Sigmoid colon (tissue), 7 donors: Measurements from ENCODE around the gene MPST. TPM values are rescaled to one million over a fixed set of nuclear protein-coding genes. Genes with fewer than 3 reads are reported as not detected.

Experiments used
- DNase-seq: peaks from one replicate; pipeline ENCODE4 v3.0.0-alpha.2; 2019
- H3K27ac ChIP-seq, 4 donors: fragments of 200-600 bp; sonication (generic); one replicate each; pipeline ENCODE4 v1.5.1; 2016 to 2019; ENCODE audit warnings: mild to moderate bottlenecking in 1 of 4
- H3K27me3 ChIP-seq, 3 donors: fragments of 200-600 bp; sonication (generic); one replicate each; pipeline ENCODE4 v1.5.1; 2019; ENCODE audit warnings: mild to moderate bottlenecking in 1 of 3
- H3K36me3 ChIP-seq, 4 donors: fragments of 200-600 bp; sonication (generic); one replicate each; pipeline ENCODE4 v1.5.1; 2016 to 2019
- H3K4me1 ChIP-seq, 4 donors: fragments of 200-600 bp; sonication (generic); one replicate each; pipeline ENCODE4 v1.5.1; 2017 to 2019
- H3K4me3 ChIP-seq, 4 donors: fragments of 200-600 bp; sonication (generic); one replicate each; pipeline ENCODE4 v1.5.1; 2017 to 2019; ENCODE audit warnings: mild to moderate bottlenecking in 2 of 4, moderate library complexity in 1 of 4
- H3K9me3 ChIP-seq, 4 donors: fragments of 200-600 bp in 3 of 4; sonication (generic) in 3 of 4; one replicate each; pipeline versions ENCODE4 v1.5.1 to v1.6.1; 2013 to 2019
- EP300 ChIP-seq, 4 donors: sonication (generic); formaldehyde crosslinking; IDR thresholded peaks; one replicate each; pipeline ENCODE4 v1.6.1; 2017; ENCODE audit warnings: antibody characterized with exemption in 4 of 4
- POLR2A ChIP-seq, 2 donors: fragments of 450-650 bp; IDR thresholded peaks; one replicate each; pipeline ENCODE4 v1.6.1; 2016; ENCODE audit warnings: antibody characterized with exemption in 2 of 2, mild to moderate bottlenecking in 2 of 2, moderate library complexity in 2 of 2
- POLR2AphosphoS5 ChIP-seq, 4 donors: sonication (generic); formaldehyde crosslinking; IDR thresholded peaks; one replicate each; pipeline ENCODE4 v1.6.1; 2017; ENCODE audit warnings: antibody characterized with exemption in 4 of 4
- WGBS, 2 donors: extraction: QIAGEN DNeasy Blood & Tissue Kit; methylation state at CpG; one replicate each; pipeline ENCODE4 v1.1.7; 2013; 5-methylcytosine and 5-hydroxymethylcytosine counted together
- intact Hi-C: fragments of 100-400 bp; cut with DNase I; formaldehyde crosslinking; loops from one replicate; pipeline ENCODE4 v1.15.1; 2023
- polyA plus RNA-seq, 3 donors: library from polyadenylated mRNA; stranded (reverse); fragments of 200-250 nt; gene quantifications; one replicate each; pipeline ENCODE4 v1.2.3, GENCODE V29; 2013
- total RNA-seq, 4 donors: library from RNA; depleted of rRNA; stranded (reverse); fragments of >200 nt; gene quantifications; one replicate each; pipeline ENCODE4 v1.1.0, GENCODE V29; 2016
- TF ChIP-seq, protein P1 (sequence below), 4 experiments: fragments of 450-650 bp in 3 of 4; fragments of 200-600 bp in 1 of 4; IDR thresholded peaks; one replicate each; pipeline ENCODE4 v1.5.1; 2016 to 2019; ENCODE audit warnings: antibody characterized with exemption in 4 of 4, mild to moderate bottlenecking in 3 of 4, moderate library complexity in 2 of 4
- donor health status: healthy with polysubstance abuse.
- donor health status: Bipolar disorder and iron deficiency.
- donor health status: healthy.

The MPST gene
- total and polyA plus RNA-seq, 7 donors: 94.2 to 340 (median 143) TPM

DNA sequence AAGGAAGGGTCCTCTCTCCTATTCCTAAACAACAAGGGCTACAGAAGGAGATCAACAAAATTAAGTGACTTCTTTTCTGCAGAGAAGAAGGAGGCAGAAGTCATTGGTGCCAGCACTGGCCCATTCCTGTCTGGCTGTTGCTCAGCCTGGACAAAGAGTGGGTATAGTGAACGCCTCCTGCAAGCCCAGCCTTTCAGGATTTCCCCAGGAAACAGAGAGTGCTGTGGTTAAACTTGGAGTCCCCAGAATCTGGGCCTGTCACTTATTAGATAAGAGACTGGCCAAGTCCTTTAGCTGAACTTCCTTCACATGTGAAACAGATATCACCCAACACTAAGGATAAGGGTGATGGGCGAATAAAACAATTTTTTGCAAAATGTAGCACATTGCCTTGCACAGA lies 11.2 kb upstream of the MPST start:
- Histone ChIP-seq H3K27me3 (peaks cover 0 to 3% (median 0%) of the 10 kb centered on the region in 3 donors), H3K4me3 (no peak overlapping the region), H3K9me3 (no peaks in the 10 kb centered on the region), H3K27ac (no peak overlapping the region), H3K36me3 (no peaks in the 10 kb centered on the region), H3K4me1 (peaks cover 0 to 7% (median 3%) of the 10 kb centered on the region in 4 donors)
- no peak for DNase-seq
- intact Hi-C loops: no loop called here
- TF ChIP-seq, protein P1, sequence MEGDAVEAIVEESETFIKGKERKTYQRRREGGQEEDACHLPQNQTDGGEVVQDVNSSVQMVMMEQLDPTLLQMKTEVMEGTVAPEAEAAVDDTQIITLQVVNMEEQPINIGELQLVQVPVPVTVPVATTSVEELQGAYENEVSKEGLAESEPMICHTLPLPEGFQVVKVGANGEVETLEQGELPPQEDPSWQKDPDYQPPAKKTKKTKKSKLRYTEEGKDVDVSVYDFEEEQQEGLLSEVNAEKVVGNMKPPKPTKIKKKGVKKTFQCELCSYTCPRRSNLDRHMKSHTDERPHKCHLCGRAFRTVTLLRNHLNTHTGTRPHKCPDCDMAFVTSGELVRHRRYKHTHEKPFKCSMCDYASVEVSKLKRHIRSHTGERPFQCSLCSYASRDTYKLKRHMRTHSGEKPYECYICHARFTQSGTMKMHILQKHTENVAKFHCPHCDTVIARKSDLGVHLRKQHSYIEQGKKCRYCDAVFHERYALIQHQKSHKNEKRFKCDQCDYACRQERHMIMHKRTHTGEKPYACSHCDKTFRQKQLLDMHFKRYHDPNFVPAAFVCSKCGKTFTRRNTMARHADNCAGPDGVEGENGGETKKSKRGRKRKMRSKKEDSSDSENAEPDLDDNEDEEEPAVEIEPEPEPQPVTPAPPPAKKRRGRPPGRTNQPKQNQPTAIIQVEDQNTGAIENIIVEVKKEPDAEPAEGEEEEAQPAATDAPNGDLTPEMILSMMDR (IDR thresholded peaks at IDR 0.05): no peak
- TF ChIP-seq POLR2A (IDR thresholded peaks at IDR 0.05): no peak
- TF ChIP-seq POLR2AphosphoS5 (IDR thresholded peaks at IDR 0.05): no peak
- TF ChIP-seq EP300 (IDR thresholded peaks at IDR 0.05): no peak
- 51 to 77% methylated on average over 2 of the region's 2 CpGs for WGBS, 2 donors

DNA sequence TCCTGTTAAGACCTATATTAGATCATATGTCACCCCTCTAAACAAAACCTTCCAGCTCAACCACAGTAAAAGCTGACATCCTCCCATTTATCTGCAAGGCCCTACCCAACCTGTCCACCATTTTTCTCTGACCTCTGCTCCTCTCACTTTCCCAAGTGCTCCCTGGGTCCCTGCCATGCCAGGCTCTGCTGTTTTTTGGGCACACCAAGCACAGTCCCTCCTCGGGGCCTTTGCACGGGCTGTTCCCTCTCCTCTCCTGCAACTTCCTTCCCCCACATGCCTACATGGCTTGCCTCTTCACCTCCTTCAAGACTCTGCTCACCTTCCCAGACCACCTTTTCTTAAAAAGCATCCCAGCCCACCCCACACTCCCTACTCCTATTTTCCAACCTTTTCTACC lies 10.1 kb upstream of the MPST start:
- no peak for DNase-seq
- no peaks in the 10 kb centered on the region for H3K36me3 ChIP-seq
- H3K4me3 ChIP-seq: no peak overlapping the region
- H3K9me3 ChIP-seq: no peaks in the 10 kb centered on the region
- no peaks in the 10 kb centered on the region for H3K27me3 ChIP-seq
- TF ChIP-seq, protein P1 (IDR thresholded peaks at IDR 0.05): no peak
- TF ChIP-seq POLR2AphosphoS5 (IDR thresholded peaks at IDR 0.05) (no peak), POLR2A (IDR thresholded peaks at IDR 0.05) (no peak), EP300 (IDR thresholded peaks at IDR 0.05) (no peak)
- intact Hi-C loops: no loop called here
- WGBS, 2 donors: 81 to 84% methylated on average over 2 of the region's 2 CpGs
- no peak overlapping the region for H3K27ac ChIP-seq
- peaks cover 0 to 7% (median 3%) of the 10 kb centered on the region in 4 donors for H3K4me1 ChIP-seq

DNA sequence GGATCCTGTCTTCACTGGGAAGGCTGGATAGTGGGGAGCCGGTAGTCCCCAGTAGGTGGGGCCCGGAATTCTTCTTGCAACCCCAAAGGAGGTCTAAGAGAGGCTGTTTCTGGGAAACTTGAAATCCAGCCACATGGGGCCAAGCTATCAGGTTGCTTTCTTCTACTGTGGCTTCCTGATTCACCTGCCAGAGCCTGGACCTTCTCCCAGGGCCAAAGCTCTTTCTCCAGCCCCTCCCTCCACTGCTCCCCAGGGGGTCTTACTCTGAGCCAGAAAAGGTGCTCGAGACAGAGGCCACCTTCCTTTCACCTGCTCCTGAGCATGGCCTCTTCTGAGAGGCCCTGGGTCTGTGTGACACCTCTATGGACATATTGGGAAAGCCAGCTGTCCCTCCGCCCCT lies 9.4 kb upstream of the MPST start:
- 70 to 88% methylated on average over 4 of the region's 4 CpGs for WGBS, 2 donors
- peaks cover 0 to 9% (median 3%) of the 10 kb centered on the region in 4 donors for H3K4me1 ChIP-seq

DNA sequence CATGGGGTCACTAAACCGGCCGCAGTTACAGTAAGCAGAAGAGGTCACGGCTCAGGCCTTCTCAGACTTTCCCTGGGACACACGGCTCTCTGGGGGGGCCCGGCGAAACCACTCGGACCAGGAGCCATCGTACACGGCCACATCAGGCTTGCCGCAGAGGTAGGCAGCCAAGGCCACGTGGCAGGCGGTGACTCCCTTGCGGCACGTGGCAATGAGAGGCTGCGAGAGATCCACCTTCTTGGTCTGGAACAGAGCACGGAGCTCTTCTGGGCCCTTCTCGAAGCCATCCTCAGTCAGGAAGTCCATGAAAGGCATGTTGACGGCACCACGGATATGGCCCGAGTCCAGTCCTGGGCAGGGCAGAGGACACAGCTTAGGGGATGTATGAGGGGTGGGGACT lies 8.6 kb upstream of the MPST start:
- no peaks in the 10 kb centered on the region for H3K36me3 ChIP-seq
- no peak overlapping the region for H3K27ac ChIP-seq
- 69 to 89% methylated on average over 20 of the region's 20 CpGs for WGBS, 2 donors
- no peak for TF ChIP-seq POLR2A (IDR thresholded peaks at IDR 0.05)
- no peak for TF ChIP-seq EP300 (IDR thresholded peaks at IDR 0.05)
- TF ChIP-seq POLR2AphosphoS5 (IDR thresholded peaks at IDR 0.05): no peak
- TF ChIP-seq, protein P1 (IDR thresholded peaks at IDR 0.05): no peak
- no peak for DNase-seq
- H3K4me1 ChIP-seq: peaks cover 0 to 14% (median 3%) of the 10 kb centered on the region in 4 donors
- intact Hi-C loops: no loop called here
- no peaks in the 10 kb centered on the region for H3K27me3 ChIP-seq
- no peak overlapping the region for H3K4me3 ChIP-seq
- H3K9me3 ChIP-seq: no peaks in the 10 kb centered on the region

More for the DNA sequence above, 9.4 kb upstream of the MPST start:
- Histone ChIP-seq H3K36me3 (no peaks in the 10 kb centered on the region), H3K27ac (no peak overlapping the region), H3K4me3 (no peak overlapping the region), H3K9me3 (no peaks in the 10 kb centered on the region), H3K27me3 (no peaks in the 10 kb centered on the region)
- intact Hi-C loops: no loop called here
- TF ChIP-seq POLR2A (IDR thresholded peaks at IDR 0.05) (no peak), EP300 (IDR thresholded peaks at IDR 0.05) (no peak), POLR2AphosphoS5 (IDR thresholded peaks at IDR 0.05) (no peak)
- TF ChIP-seq, protein P1 (IDR thresholded peaks at IDR 0.05): no peak
- DNase-seq: no peak

DNA sequence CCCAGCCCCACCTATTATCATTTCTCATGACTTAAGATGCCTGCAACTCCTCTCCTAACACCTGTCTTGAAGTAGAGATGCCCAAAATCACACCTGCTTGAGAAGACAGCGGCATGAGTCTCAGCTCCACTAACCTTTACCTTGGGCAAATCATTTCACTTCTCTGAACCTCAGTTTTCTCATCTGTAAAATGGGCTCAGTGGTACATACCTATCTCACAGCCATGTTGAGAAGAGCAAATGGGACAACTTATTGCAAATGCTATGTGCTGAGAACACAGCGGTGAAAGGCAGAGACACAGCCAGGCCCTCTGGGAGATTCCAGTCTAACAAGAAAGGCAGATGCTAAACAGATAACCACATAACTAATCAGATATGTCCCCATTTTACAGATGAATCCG lies 8.1 kb upstream of the MPST start:
- H3K27ac ChIP-seq: no peak overlapping the region

More for the DNA sequence above, 8.1 kb upstream of the MPST start:
- no peak for TF ChIP-seq EP300 (IDR thresholded peaks at IDR 0.05)
- peaks cover 0 to 15% (median 5%) of the 10 kb centered on the region in 4 donors for H3K4me1 ChIP-seq
- WGBS, 2 donors: 95 to 97% methylated on average over 3 of the region's 3 CpGs
- no peaks in the 10 kb centered on the region for H3K27me3 ChIP-seq
- no peaks in the 10 kb centered on the region for H3K36me3 ChIP-seq
- intact Hi-C loops: no loop called here
- no peak overlapping the region for H3K4me3 ChIP-seq
- H3K9me3 ChIP-seq: no peaks in the 10 kb centered on the region
- DNase-seq: no peak
